ENCODE measurements around the gene NADSYN1. TPM values are rescaled to one million over a fixed set of nuclear protein-coding genes. Genes with fewer than 3 reads are reported as not detected.
"Not testable (repeated sequence)": the region's sequence is repeated elsewhere in the genome, so short reads cannot be mapped to it uniquely, and the experiment has no call there.

The NADSYN1 gene
- total RNA-seq, 6 donors from 2014 or later, result 46.8 to 248 (median 79.5) TPM

DNA sequence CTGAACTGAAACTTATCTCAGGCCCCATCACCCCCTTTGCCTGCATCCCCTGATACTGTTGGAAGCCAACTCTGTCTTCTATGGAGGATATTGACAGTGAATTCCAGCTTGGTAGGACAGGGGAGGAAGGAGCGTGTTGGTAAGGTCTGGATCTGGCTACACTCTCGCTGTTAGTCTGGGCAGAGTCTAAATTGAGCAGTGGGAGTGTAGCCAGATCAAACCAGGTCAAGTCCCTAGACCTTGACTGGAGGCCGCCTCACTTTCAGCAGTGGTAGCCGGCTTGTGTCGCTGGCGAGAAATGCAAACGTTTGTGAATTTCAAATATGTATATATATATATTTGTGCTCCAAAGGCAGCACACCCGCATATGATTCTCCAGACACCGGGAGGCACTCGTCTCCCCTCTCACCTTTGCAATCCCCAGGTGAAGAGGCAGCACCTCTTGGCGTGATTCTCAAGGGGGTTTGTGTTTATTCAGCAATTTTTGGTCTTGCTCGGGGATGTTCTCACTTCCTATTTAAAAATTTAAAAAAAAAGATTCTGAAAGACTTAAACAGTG, 31.5 kb upstream of the NADSYN1 start:
- Histone ChIP-seq H3K36me3 (no peaks in the 10 kb centered on the region), H3K4me1 (no peaks in the 10 kb centered on the region), H3K27me3 (no peaks in the 10 kb centered on the region), H3K27ac (no peak overlapping the region), H3K4me3 (no peak overlapping the region), H3K9me3 (no peaks in the 10 kb centered on the region)
- 69 to 78% methylated on average over 12 of the region's 12 CpGs for WGBS, 2 donors
- ATAC-seq (ENCODE audit: low FRiP score in 2 of 2) (no peak), DNase-seq (no peak)
- TF ChIP-seq POLR2AphosphoS5 (IDR thresholded peaks at IDR 0.05), result no peak
- TF ChIP-seq, protein P1, sequence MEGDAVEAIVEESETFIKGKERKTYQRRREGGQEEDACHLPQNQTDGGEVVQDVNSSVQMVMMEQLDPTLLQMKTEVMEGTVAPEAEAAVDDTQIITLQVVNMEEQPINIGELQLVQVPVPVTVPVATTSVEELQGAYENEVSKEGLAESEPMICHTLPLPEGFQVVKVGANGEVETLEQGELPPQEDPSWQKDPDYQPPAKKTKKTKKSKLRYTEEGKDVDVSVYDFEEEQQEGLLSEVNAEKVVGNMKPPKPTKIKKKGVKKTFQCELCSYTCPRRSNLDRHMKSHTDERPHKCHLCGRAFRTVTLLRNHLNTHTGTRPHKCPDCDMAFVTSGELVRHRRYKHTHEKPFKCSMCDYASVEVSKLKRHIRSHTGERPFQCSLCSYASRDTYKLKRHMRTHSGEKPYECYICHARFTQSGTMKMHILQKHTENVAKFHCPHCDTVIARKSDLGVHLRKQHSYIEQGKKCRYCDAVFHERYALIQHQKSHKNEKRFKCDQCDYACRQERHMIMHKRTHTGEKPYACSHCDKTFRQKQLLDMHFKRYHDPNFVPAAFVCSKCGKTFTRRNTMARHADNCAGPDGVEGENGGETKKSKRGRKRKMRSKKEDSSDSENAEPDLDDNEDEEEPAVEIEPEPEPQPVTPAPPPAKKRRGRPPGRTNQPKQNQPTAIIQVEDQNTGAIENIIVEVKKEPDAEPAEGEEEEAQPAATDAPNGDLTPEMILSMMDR (IDR thresholded peaks at IDR 0.05), result no peak
- no peak for TF ChIP-seq POLR2A (IDR thresholded peaks at IDR 0.05)
- no peak for TF ChIP-seq EP300 (IDR thresholded peaks at IDR 0.05)

DNA sequence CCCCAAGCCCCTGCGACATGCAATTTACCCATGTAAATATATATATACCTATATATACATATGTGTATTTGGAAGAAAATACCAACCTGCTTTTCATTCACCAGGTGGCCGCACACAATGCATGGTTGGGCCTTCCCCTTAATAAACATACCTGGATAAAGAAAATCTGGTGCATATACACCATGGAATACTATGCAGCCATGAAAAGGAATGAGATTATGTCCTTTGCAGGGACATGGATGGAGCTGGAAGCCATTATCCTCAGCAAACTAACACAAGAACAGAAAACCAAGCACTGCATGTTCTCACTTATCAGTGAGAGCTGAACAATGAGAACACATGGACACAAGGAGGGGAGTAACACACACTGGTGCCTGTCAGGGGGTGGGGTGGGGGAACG, 30.7 kb upstream of the NADSYN1 start:
- H3K27me3 ChIP-seq; H3K9me3 ChIP-seq; H3K27ac ChIP-seq; H3K4me3 ChIP-seq; H3K36me3 ChIP-seq; H3K4me1 ChIP-seq; ATAC-seq (ENCODE audit: low FRiP score in 2 of 2); DNase-seq: not testable (repeated sequence)
- 91 to 93% methylated on average over 3 of the region's 3 CpGs for WGBS, 2 donors

DNA sequence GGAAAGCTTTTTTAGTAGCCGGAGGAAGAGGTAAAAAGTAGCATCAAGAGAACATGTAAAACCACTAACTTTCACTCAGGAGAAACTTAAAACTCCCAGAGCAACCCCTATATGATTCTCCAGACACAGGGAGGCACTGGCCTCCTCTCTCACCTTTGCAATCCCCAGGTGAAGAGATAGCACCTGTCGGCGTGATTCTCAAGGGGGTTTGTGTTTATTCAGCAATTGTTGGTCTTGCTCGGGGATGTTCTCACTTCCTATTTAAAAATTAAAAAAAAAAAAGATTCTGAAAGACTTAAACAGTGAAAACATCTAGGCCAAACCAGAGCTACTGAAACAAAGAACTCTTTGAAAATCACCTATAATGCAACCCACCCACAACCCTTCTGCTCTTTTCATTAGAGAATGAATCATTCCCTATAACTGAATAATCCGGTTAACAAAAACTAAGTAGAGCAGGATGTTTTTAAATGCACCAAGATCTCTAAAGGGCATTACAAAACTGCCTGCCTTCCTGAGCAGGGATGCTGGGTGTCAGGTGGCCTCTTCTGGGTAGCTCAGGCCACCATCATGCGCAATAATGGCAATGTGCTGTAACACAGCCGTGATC, 29.7 kb upstream of the NADSYN1 start:
- no peak overlapping the region for H3K4me3 ChIP-seq
- TF ChIP-seq EP300 (IDR thresholded peaks at IDR 0.05) (no peak), POLR2A (IDR thresholded peaks at IDR 0.05) (no peak), POLR2AphosphoS5 (IDR thresholded peaks at IDR 0.05) (no peak)
- TF ChIP-seq, protein P1 (IDR thresholded peaks at IDR 0.05), result no peak
- H3K36me3 ChIP-seq, result no peaks in the 10 kb centered on the region
- no peaks in the 10 kb centered on the region for H3K4me1 ChIP-seq
- no peaks in the 10 kb centered on the region for H3K9me3 ChIP-seq
- no peak overlapping the region for H3K27ac ChIP-seq
- DNase-seq (no peak), ATAC-seq (ENCODE audit: low FRiP score in 2 of 2) (no peak)
- WGBS, 2 donors, result 63% methylated on average over 7 of the region's 7 CpGs
- H3K27me3 ChIP-seq, result no peaks in the 10 kb centered on the region

DNA sequence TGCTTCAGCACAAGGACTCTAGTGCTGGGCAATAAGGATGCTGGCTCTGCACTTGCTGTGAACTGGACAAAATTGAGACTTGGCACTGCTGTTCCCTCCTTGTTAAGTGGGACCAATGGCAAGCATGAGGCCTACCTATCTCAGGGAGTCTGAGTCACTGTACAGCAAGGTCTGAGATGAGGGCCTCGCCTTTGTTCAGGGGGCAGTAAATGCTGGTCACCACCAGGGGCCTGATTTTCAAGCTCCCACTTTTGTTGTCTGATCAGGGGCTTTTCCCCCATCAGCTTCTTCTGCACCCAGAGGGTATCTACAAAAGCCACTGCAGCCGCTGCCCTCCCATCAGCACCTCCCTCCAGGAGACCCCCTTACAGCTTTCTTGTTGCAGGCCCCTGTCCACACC, 27.6 kb upstream of the NADSYN1 start:
- Histone ChIP-seq H3K4me3 (no peak overlapping the region), H3K9me3 (no peaks in the 10 kb centered on the region), H3K36me3 (no peaks in the 10 kb centered on the region), H3K4me1 (peaks cover 0 to 3% (median 0%) of the 10 kb centered on the region in 4 donors), H3K27me3 (no peaks in the 10 kb centered on the region), H3K27ac (no peak overlapping the region)
- TF ChIP-seq POLR2AphosphoS5 (IDR thresholded peaks at IDR 0.05), result no peak
- no peak for TF ChIP-seq EP300 (IDR thresholded peaks at IDR 0.05)
- TF ChIP-seq, protein P1 (IDR thresholded peaks at IDR 0.05), result no peak
- TF ChIP-seq POLR2A (IDR thresholded peaks at IDR 0.05), result no peak
- WGBS, 2 donors, result 94 to 100% methylated on average over 2 of the region's 2 CpGs
- no peak for ATAC-seq (ENCODE audit: low FRiP score in 2 of 2)
- DNase-seq, result no peak

DNA sequence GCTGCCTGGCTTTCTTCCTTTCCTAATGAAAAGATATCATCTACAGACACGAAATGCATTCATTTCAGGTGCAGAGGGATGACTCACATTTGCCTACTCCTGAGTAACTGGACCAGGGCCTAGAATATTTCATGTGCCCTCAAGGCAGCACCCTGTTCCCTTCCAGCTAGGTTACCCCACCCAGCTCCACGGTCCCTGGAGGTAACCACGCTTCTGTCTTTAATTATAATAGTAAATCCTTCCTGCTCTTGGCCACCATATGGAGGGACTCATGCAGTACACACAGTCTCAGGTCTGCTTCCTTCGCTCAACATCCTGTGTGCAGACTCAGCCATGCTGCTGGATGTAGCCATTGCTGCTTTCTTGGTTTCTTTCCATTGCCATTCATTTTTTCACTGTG, 27.1 kb upstream of the NADSYN1 start:
- Histone ChIP-seq H3K27ac (no peak overlapping the region), H3K4me1 (peaks cover 0 to 3% (median 0%) of the 10 kb centered on the region in 4 donors), H3K27me3 (no peaks in the 10 kb centered on the region), H3K4me3 (no peak overlapping the region), H3K36me3 (no peaks in the 10 kb centered on the region), H3K9me3 (no peaks in the 10 kb centered on the region)
- TF ChIP-seq, protein P1 (IDR thresholded peaks at IDR 0.05), result no peak
- TF ChIP-seq POLR2A (IDR thresholded peaks at IDR 0.05) (no peak), POLR2AphosphoS5 (IDR thresholded peaks at IDR 0.05) (no peak), EP300 (IDR thresholded peaks at IDR 0.05) (no peak)
- 69 to 77% methylated on average over 4 of the region's 4 CpGs for WGBS, 2 donors
- ATAC-seq (ENCODE audit: low FRiP score in 2 of 2), result no peak
- no peak for DNase-seq
